ENCODE results near the gene CAMSAP1.

The CAMSAP1 gene

GRCh38 chr9:135879619-135880018, 27.7 kb downstream of the CAMSAP1 start:
- peaks cover 17% of the 10 kb centered on the region for H3K36me3 Mint-ChIP-seq (ENCODE audit: low read depth)
- TF ChIP-seq, protein P1, sequence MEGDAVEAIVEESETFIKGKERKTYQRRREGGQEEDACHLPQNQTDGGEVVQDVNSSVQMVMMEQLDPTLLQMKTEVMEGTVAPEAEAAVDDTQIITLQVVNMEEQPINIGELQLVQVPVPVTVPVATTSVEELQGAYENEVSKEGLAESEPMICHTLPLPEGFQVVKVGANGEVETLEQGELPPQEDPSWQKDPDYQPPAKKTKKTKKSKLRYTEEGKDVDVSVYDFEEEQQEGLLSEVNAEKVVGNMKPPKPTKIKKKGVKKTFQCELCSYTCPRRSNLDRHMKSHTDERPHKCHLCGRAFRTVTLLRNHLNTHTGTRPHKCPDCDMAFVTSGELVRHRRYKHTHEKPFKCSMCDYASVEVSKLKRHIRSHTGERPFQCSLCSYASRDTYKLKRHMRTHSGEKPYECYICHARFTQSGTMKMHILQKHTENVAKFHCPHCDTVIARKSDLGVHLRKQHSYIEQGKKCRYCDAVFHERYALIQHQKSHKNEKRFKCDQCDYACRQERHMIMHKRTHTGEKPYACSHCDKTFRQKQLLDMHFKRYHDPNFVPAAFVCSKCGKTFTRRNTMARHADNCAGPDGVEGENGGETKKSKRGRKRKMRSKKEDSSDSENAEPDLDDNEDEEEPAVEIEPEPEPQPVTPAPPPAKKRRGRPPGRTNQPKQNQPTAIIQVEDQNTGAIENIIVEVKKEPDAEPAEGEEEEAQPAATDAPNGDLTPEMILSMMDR (IDR thresholded peaks at IDR 0.05; ENCODE audit: unreplicated experiment in 3 of 3): no peak
- no peak overlapping the region for H3K4me3 Mint-ChIP-seq
- H3K27ac Mint-ChIP-seq: peak overlapping the region in 2 of 3 experiments; percentile 19 to 43
- no peaks in the 10 kb centered on the region for H3K27me3 Mint-ChIP-seq (ENCODE audit: low read depth)
- H3K9me3 Mint-ChIP-seq: no peaks in the 10 kb centered on the region
- H3K4me1 Mint-ChIP-seq: peaks cover 44% of the 10 kb centered on the region

GRCh38 chr9:135879237-135879601, 28.1 kb downstream of the CAMSAP1 start:
- H3K4me3 Mint-ChIP-seq: no peak overlapping the region
- H3K27ac Mint-ChIP-seq: peak overlapping the region in 1 of 3 experiments; percentile 19
- peaks cover 17% of the 10 kb centered on the region for H3K36me3 Mint-ChIP-seq (ENCODE audit: low read depth)
- TF ChIP-seq, protein P1 (IDR thresholded peaks at IDR 0.05; ENCODE audit: unreplicated experiment in 3 of 3): no peak
- no peaks in the 10 kb centered on the region for H3K27me3 Mint-ChIP-seq (ENCODE audit: low read depth)
- no peaks in the 10 kb centered on the region for H3K9me3 Mint-ChIP-seq
- peaks cover 40% of the 10 kb centered on the region for H3K4me1 Mint-ChIP-seq

DNA sequence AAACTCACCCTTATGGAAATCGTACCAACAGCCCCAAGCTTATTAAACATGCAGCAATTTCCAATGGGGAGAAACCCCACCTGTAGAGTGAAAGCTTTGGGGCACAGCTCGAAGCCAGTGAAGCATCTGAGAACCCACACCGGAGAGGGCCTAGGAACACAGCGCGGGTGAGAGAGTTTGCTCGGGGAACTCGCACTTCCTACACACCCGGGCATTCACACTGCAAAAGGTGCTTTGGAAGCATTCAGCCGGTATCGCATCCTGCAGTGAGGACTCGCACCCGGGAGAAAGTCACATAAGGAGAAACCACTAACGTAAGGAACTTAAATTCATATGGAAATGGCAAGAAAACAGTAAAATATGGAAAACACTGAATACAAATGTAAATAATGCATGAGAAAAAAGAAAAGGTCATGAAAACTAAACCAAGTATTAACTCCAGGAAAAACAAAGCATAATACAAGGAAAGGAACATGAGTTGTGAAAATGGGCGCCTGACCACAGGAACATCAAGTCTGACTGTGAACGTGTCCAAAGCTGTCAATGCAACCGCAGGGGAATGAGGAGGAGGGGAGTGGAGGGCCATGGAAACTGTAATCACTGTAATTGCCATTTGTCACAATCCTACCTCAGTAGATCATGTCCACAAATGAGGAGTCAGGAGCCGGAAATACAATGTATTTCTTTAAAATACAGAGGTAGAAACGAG, 28.7 kb downstream of the CAMSAP1 start:
- Mint-ChIP-seq H3K4me3 (no peak overlapping the region), H3K27me3 (ENCODE audit: low read depth) (no peaks in the 10 kb centered on the region), H3K9me3 (no peaks in the 10 kb centered on the region), H3K36me3 (ENCODE audit: low read depth) (peaks cover 17% of the 10 kb centered on the region), H3K27ac (no peak overlapping the region), H3K4me1 (peaks cover 36% of the 10 kb centered on the region)
- TF ChIP-seq, protein P1 (IDR thresholded peaks at IDR 0.05; ENCODE audit: unreplicated experiment in 3 of 3): no peak

- H3K27ac Mint-ChIP-seq: peak overlapping the region in 1 of 3 experiments; percentile 61
- H3K4me3 Mint-ChIP-seq: no peak overlapping the region
- peaks cover 29% of the 10 kb centered on the region for H3K4me1 Mint-ChIP-seq
Measured at GRCh38 chr9:135877791-135878527, 29.4 kb downstream of the CAMSAP1 start.

DNA sequence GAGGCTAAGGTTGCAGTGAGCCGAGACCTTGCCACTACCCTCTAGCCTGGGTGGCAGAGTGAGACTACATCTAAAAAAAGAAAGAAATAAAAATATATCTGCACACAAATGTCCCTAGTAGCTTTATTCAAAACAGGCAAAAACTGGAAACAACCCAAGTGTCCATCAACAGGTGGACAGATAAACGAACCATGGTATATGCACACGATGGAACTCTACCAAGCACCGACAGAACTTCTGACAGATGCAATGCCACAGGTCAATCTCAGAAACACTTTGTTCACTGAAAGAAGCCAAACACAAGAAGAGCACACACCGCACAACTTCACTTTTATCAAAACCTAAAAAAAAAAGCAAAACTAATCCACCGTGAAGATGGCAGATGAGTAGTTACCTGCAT, 30.4 kb downstream of the CAMSAP1 start:
- peaks cover 14% of the 10 kb centered on the region for H3K36me3 Mint-ChIP-seq (ENCODE audit: low read depth)
- peaks cover 26% of the 10 kb centered on the region for H3K4me1 Mint-ChIP-seq
- TF ChIP-seq, protein P1 (IDR thresholded peaks at IDR 0.05; ENCODE audit: unreplicated experiment in 3 of 3): no peak
- no peak overlapping the region for H3K4me3 Mint-ChIP-seq
- no peaks in the 10 kb centered on the region for H3K27me3 Mint-ChIP-seq (ENCODE audit: low read depth)
- no peaks in the 10 kb centered on the region for H3K9me3 Mint-ChIP-seq
- peak overlapping the region in 1 of 3 experiments; percentile 45 for H3K27ac Mint-ChIP-seq

More at GRCh38 chr9:135877791-135878527, 29.4 kb downstream of the CAMSAP1 start:
- TF ChIP-seq, protein P1 (IDR thresholded peaks at IDR 0.05; ENCODE audit: unreplicated experiment in 3 of 3): no peak
- Mint-ChIP-seq H3K9me3 (no peaks in the 10 kb centered on the region), H3K36me3 (ENCODE audit: low read depth) (peaks cover 17% of the 10 kb centered on the region), H3K27me3 (ENCODE audit: low read depth) (no peaks in the 10 kb centered on the region)
